ENCODE measurements around the gene SDC1. TPM values are rescaled to one million over a fixed set of nuclear protein-coding genes. Genes with fewer than 3 reads are reported as not detected.
A peak's percentile ranks its signal among the peaks of the same experiment; 100 is the strongest.

Gene SDC1
- total RNA-seq, 4 donors from 2014 or later: 355 to 757 (median 496) TPM

DNA sequence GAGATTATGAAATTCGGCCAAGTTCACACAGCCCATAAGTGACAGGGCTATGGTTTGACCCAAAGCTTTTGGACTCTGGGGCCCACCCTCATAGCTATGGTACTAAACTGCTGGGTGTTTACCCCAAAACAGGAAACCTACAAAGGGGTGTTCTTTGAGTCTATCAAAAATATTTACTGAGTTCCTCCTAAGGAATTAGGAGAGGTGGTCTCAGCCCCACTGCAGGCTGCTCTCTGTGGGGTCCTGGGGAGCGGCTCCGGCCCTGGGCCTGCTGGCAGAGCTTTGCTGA, 45.5 kb downstream of the SDC1 start:
- 25 to 60% methylated on average over 1 of the region's 3 CpGs for WGBS, 2 donors
- DNase-seq: no peak
- Histone ChIP-seq H3K4me3 (no peak overlapping the region), H3K27me3 (no peaks in the 10 kb centered on the region), H3K4me1 (peaks cover 28 to 83% (median 28%) of the 10 kb centered on the region in 3 donors), H3K36me3 (no peaks in the 10 kb centered on the region), H3K27ac (peak overlapping the region; percentile 72 to 93 (median 90)), H3K9me3 (no peaks in the 10 kb centered on the region)
- TF ChIP-seq POLR2A (IDR thresholded peaks at IDR 0.05) (no peak), CTCF (IDR thresholded peaks at IDR 0.05) (no peak)
- intact Hi-C loops (cut with DNase I): no loop called here

DNA sequence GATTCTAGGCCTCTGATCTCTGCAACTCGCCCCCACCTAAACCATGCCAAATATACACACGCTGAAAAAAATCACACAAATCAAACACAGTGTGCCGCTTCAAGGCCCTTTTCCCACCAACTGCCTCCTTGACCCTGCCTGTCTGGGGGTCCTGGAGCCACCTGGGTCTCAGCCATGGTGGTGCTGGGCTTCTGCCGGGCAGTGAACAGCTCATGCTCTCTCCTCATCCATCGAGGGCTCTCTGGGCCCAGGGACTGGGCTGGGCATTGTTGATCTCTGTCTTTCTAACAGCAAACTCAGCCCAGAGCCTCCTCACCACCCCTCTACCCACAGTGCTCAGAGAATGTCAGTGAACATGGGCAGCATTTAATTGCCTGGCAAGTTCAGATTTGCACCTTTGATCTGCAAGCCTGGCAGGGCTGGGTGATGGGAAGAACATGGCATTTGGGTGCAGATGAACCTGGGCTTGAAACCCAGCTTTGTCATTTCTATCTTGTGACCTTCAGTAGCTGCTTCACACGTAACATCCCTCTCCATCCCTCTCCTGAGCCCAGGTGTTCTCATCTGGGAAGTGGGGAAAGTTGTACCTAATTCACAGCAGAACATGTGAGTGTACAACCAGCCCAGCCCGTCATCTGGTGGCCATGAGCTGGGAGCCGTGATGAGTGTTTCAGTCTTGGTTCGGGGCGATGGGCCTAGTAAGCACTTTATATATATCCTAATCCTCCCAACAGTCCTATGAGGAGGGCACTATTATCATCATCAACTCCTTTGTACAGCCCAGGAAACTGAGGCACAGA, 46.1 kb downstream of the SDC1 start:
- H3K4me1 ChIP-seq: peaks cover 22 to 83% (median 24%) of the 10 kb centered on the region in 3 donors
- TF ChIP-seq POLR2A (IDR thresholded peaks at IDR 0.05) (no peak), CTCF (IDR thresholded peaks at IDR 0.05) (no peak)
- no peak overlapping the region for H3K4me3 ChIP-seq
- 33 to 65% methylated on average over 9 to 10 of the region's 10 CpGs for whole genome bisulfite sequencing, 2 donors
- intact Hi-C loops (cut with DNase I): no loop called here
- no peaks in the 10 kb centered on the region for H3K36me3 ChIP-seq
- H3K9me3 ChIP-seq: no peaks in the 10 kb centered on the region
- no peaks in the 10 kb centered on the region for H3K27me3 ChIP-seq
- peak overlapping the region; percentile 72 to 93 (median 90) for H3K27ac ChIP-seq
- no peak for DNase-seq

GRCh38 chr2:20178249-20178607, 46.7 kb downstream of the SDC1 start:
- intact Hi-C loops (cut with DNase I): no loop called here
- DNase-seq: no peak

DNA sequence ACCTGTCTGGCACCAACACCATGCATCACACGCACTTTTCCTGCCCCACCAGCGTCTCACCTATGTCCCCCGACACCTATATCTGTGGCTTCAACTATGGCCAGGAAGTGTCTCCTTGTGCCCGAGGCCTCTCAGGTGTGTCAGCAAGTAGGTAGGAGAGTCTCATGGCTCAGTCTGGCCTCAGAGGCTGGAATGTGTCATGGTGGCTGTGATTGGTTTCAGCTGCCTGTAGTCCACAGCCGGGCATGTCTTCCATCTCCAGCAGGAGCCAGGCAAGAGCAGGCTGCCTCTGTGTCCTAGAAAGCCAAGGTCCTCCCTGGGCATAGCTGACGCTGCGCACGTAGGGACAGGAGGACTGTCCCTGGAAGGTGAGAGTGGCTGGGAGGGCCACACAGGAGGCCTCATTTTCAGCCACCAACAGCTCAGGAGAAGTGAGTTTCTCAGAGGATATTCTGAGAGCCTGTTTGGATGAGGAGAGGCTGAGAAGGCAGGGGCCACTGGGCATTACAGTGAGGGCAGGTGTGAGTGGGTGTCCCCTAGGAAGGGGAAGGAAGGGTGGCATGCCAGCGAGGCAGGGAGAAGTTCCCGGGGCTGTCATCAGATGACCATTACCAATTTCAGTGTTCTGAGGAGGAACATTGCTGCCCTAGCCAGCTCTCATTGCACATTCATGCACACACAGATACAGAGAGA, 47.2 kb downstream of the SDC1 start:
- 81 to 91% methylated on average over 7 to 8 of the region's 10 CpGs for WGBS, 2 donors
- H3K4me1 ChIP-seq: peaks cover 22 to 83% (median 27%) of the 10 kb centered on the region in 3 donors
- no peaks in the 10 kb centered on the region for H3K9me3 ChIP-seq
- H3K36me3 ChIP-seq: no peaks in the 10 kb centered on the region
- H3K27me3 ChIP-seq: no peaks in the 10 kb centered on the region
- no peak for TF ChIP-seq POLR2A (IDR thresholded peaks at IDR 0.05)
- no peak for TF ChIP-seq CTCF (IDR thresholded peaks at IDR 0.05)
- no peak for DNase-seq
- peak overlapping the region; percentile 72 to 93 (median 90) for H3K27ac ChIP-seq
- intact Hi-C loops (cut with DNase I): no loop called here
- H3K4me3 ChIP-seq: no peak overlapping the region

More at GRCh38 chr2:20178249-20178607, 46.7 kb downstream of the SDC1 start:
- no peaks in the 10 kb centered on the region for H3K9me3 ChIP-seq
- 46 to 74% methylated on average over 7 to 12 of the region's 14 CpGs for WGBS, 2 donors
- no peaks in the 10 kb centered on the region for H3K36me3 ChIP-seq
- no peak overlapping the region for H3K4me3 ChIP-seq
- H3K27ac ChIP-seq: peak overlapping the region; percentile 72 to 93 (median 90)
- no peak for TF ChIP-seq POLR2A (IDR thresholded peaks at IDR 0.05)
- no peak for TF ChIP-seq CTCF (IDR thresholded peaks at IDR 0.05)
- peaks cover 17 to 83% (median 22%) of the 10 kb centered on the region in 3 donors for H3K4me1 ChIP-seq
- H3K27me3 ChIP-seq: no peaks in the 10 kb centered on the region

DNA sequence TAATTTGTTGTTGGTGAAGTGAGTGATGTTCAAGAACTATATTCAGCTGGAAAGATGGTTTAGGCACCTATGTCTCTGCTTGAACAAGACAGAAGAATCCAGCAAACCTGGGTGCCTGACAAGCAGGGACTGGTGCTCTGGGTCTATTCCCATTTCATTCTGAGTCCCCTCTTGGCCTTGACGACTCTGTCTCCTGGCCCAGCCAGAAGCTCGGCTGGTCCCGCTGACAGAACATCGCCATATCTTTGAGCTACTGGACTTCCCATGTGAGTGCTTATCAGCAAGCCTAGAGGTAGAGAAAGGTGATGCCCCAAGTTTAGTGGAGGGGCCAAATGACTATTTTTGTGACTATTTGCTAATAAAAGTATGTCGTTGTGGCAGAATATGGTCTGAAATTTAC, 48.2 kb downstream of the SDC1 start:
- Histone ChIP-seq H3K27ac (peak overlapping the region in 3 of 4 donors; percentile 2 to 93 (median 91)), H3K27me3 (no peaks in the 10 kb centered on the region), H3K4me3 (no peak overlapping the region), H3K36me3 (no peaks in the 10 kb centered on the region), H3K4me1 (peaks cover 29 to 83% (median 31%) of the 10 kb centered on the region in 3 donors), H3K9me3 (no peaks in the 10 kb centered on the region)
- DNase-seq: no peak
- 67 to 89% methylated on average over 1 to 5 of the region's 5 CpGs for WGBS, 2 donors
- intact Hi-C loops (cut with DNase I): no loop called here
- TF ChIP-seq CTCF (IDR thresholded peaks at IDR 0.05) (no peak), POLR2A (IDR thresholded peaks at IDR 0.05) (no peak)
